Activated T-helper 17 cell treated with anti-CD3 and anti-CD28 coated beads, Interleukin-2, amount 50 U/mL, for 72 hours (primary cell): ENCODE data around the gene TMC1. TPM values are rescaled to one million over a fixed set of nuclear protein-coding genes. Genes with fewer than 3 reads are reported as not detected.
"Not testable (repeated sequence)": the region's sequence is repeated elsewhere in the genome, so short reads cannot be mapped to it uniquely, and the experiment has no call there.

Experiments used
- ATAC-seq: fragments of 150-1000 bp; cut with Tn5 transposase; replicated peaks from 2 replicates; pipeline ENCODE4 v1.10.0; 2021; ENCODE audit warnings: mild to moderate bottlenecking, moderate library complexity
- H3K27ac Mint-ChIP-seq: one replicate; pipeline ENCODE4 v1.8.0; 2022; ENCODE audit warnings: mixed read lengths
- H3K27me3 Mint-ChIP-seq: one replicate; pipeline ENCODE4 v1.8.0; 2022; ENCODE audit warnings: mixed read lengths
- H3K36me3 Mint-ChIP-seq: one replicate; pipeline ENCODE4 v1.8.0; 2022; ENCODE audit warnings: low read depth, mild to moderate bottlenecking, mixed read lengths
- H3K4me1 Mint-ChIP-seq: one replicate; pipeline ENCODE4 v1.8.0; 2022; ENCODE audit warnings: mixed read lengths
- H3K4me3 Mint-ChIP-seq: one replicate; pipeline ENCODE4 v1.8.0; 2022; ENCODE audit warnings: mild to moderate bottlenecking, mixed read lengths
- H3K9me3 Mint-ChIP-seq: one replicate; pipeline ENCODE4 v1.8.0; 2022; ENCODE audit warnings: mixed read lengths
- total RNA-seq, 2 donors: library from RNA; stranded (reverse); gene quantifications; one replicate each; pipeline ENCODE4 v1.2.3, GENCODE V29; 2022

TMC1 gene
- total RNA-seq, 2 donors from 2014 or later: 0.32 to 0.41 TPM

- Mint-ChIP-seq H3K9me3 (no peaks in the 10 kb centered on the region), H3K36me3 (no peaks in the 10 kb centered on the region), H3K4me3 (no peak overlapping the region), H3K27ac (no peak overlapping the region), H3K4me1 (no peaks in the 10 kb centered on the region), H3K27me3 (peaks cover 3% of the 10 kb centered on the region)
- peak; percentile 34 for ATAC-seq
Measured at GRCh38 chr9:72856972-72857623, 335.7 kb downstream of the TMC1 start.

GRCh38 chr9:72857624-72857996 is 336.2 kb downstream of the TMC1 start:
- Mint-ChIP-seq H3K4me1 (no peaks in the 10 kb centered on the region), H3K27me3 (peaks cover 3% of the 10 kb centered on the region), H3K27ac (no peak overlapping the region), H3K4me3 (no peak overlapping the region), H3K36me3 (no peaks in the 10 kb centered on the region), H3K9me3 (no peaks in the 10 kb centered on the region)
- ATAC-seq: no peak

- ATAC-seq: no peak
- H3K4me1 Mint-ChIP-seq: no peaks in the 10 kb centered on the region
- H3K9me3 Mint-ChIP-seq: no peaks in the 10 kb centered on the region
- H3K27me3 Mint-ChIP-seq: peaks cover 5% of the 10 kb centered on the region
- H3K36me3 Mint-ChIP-seq: no peaks in the 10 kb centered on the region
- H3K27ac Mint-ChIP-seq: no peak overlapping the region
- no peak overlapping the region for H3K4me3 Mint-ChIP-seq
Measured at GRCh38 chr9:72858089-72858912, 336.9 kb downstream of the TMC1 start.

DNA sequence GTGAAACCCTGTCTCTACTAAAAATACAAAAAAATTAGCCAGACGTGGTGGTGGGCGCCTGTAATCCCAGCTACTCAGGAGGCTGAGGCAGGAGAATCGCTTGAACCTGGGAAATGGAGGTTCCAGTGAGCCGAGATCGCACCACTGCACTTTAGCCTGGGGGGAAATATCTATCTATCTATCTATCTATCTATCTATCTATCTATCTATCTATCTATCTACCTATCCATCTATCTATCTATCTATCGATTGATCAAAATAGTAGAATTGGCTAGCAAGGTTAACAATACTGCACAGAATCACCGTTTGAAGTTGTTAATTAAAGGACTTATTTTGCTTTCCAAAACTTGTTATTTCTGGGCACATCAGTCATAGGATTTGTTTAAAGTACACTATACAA is 341.4 kb downstream of the TMC1 start:
- H3K4me3 Mint-ChIP-seq, H3K27ac Mint-ChIP-seq, H3K36me3 Mint-ChIP-seq, H3K27me3 Mint-ChIP-seq, H3K9me3 Mint-ChIP-seq, ATAC-seq, H3K4me1 Mint-ChIP-seq: not testable (repeated sequence)

GRCh38 chr9:72863456-72864094 is 342.2 kb downstream of the TMC1 start:
- H3K27me3 Mint-ChIP-seq: peaks cover 12% of the 10 kb centered on the region

DNA sequence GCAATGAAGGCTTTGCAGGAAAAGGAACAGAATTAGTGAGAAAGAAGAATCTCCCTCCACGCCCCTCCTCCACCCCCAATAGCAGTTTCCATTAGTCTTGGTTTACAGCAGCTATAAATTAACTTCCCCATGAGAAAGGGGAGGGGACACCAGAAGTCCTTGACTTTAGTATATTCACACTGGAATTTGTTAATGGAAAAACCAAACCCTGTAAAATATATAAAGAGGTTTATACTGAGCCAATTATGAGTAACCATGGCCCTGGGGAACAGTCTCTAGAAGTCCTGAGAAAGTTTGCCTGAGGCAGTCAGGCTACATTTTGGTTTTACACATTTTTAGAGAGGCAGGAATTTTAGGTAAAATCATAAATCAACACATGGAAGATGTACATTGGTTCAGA is 342.9 kb downstream of the TMC1 start:
- Mint-ChIP-seq H3K27me3 (peaks cover 13% of the 10 kb centered on the region), H3K36me3 (no peaks in the 10 kb centered on the region), H3K4me3 (no peak overlapping the region), H3K4me1 (no peaks in the 10 kb centered on the region), H3K27ac (no peak overlapping the region), H3K9me3 (no peaks in the 10 kb centered on the region)
- no peak for ATAC-seq

More at GRCh38 chr9:72863456-72864094, 342.2 kb downstream of the TMC1 start:
- Mint-ChIP-seq H3K9me3 (no peaks in the 10 kb centered on the region), H3K27ac (no peak overlapping the region), H3K36me3 (no peaks in the 10 kb centered on the region), H3K4me3 (no peak overlapping the region), H3K4me1 (no peaks in the 10 kb centered on the region)
- ATAC-seq: no peak

DNA sequence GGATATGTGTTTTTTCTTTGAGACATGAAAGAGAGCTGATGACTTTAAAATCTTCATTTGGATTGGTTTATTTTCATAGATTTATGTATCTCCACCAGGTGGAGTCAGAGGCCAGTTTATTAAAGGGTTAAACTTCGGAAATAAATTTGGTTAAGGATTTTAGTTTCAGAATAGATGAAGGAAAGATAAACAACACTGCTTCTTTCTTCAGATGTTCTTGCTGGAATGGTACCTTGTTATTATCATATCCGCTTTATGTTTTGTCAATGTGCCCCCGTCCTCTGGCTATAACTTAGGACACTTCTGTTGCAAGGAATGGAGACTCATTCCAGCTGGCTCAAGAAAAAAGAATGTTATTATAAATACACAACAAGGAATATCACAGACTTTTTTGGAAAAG is 350.3 kb downstream of the TMC1 start:
- no peaks in the 10 kb centered on the region for H3K36me3 Mint-ChIP-seq
- no peaks in the 10 kb centered on the region for H3K9me3 Mint-ChIP-seq
- no peak for ATAC-seq
- no peaks in the 10 kb centered on the region for H3K4me1 Mint-ChIP-seq
- no peak overlapping the region for H3K27ac Mint-ChIP-seq
- H3K27me3 Mint-ChIP-seq: peaks cover 15% of the 10 kb centered on the region
- H3K4me3 Mint-ChIP-seq: no peak overlapping the region

DNA sequence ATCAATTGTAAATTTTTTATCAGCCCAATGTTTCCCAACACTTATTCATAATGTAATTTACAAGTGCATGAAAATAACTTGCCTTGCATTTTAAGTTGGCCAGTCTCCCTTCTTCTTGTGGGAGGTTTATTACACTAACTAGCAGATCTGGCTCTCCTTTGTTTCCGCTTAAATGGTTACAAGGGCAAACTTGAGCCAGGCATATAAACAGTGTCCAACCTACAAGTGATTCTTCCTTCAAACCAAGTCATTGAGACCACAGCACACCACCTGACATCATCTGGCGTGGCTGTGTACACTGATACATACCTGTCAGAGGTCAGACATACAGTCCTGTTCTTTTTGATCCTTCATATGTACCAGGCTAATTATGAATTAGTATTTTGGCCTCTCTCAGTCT is 351.3 kb downstream of the TMC1 start:
- Mint-ChIP-seq H3K4me1 (no peaks in the 10 kb centered on the region), H3K27ac (no peak overlapping the region), H3K9me3 (no peaks in the 10 kb centered on the region), H3K36me3 (no peaks in the 10 kb centered on the region), H3K4me3 (no peak overlapping the region), H3K27me3 (peaks cover 15% of the 10 kb centered on the region)
- no peak for ATAC-seq

DNA sequence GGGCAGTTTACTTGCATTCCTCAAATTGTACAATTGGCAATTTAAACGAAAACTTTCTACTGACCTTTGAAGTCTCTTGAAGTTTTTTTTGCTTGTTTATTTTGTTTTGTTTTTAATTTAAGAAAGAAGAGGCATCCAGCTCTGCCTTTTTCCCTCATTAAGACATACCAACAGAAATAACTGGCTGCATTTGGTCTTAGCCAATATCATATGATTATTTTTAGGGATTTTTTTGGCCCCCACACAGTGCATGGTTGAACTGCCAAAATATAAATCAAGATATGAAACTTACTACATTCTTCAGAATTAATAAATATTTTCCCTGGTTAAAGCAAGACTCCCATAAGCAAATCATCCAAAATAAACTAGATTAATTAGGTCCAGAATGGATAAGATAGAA is 352.0 kb downstream of the TMC1 start:
- H3K4me3 Mint-ChIP-seq: no peak overlapping the region
- H3K27ac Mint-ChIP-seq: no peak overlapping the region
- H3K27me3 Mint-ChIP-seq: peaks cover 11% of the 10 kb centered on the region
- H3K9me3 Mint-ChIP-seq: no peaks in the 10 kb centered on the region
- no peaks in the 10 kb centered on the region for H3K4me1 Mint-ChIP-seq
- no peaks in the 10 kb centered on the region for H3K36me3 Mint-ChIP-seq
- ATAC-seq: no peak

DNA sequence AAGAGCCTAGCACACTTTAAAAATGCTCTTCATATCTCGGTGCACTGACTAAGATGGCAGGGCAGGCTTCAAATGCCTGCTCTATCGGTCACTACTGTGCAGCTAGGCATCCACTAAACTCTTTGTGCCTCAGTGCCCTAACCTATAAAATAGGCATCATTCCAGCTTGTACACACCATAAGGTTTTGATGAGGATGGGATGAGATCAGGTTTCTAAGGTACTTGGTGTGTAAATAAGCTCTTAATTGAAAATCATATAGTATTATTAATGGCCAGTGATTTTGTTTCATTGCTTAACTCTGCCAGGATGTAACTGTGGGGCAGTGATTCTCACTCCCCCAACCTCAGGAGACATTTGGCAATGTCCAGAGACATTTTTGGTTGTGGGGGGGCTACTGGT is 352.9 kb downstream of the TMC1 start:
- no peaks in the 10 kb centered on the region for H3K9me3 Mint-ChIP-seq
- no peaks in the 10 kb centered on the region for H3K4me1 Mint-ChIP-seq
- peaks cover 10% of the 10 kb centered on the region for H3K27me3 Mint-ChIP-seq
- H3K4me3 Mint-ChIP-seq: no peak overlapping the region
- no peak for ATAC-seq
- no peaks in the 10 kb centered on the region for H3K36me3 Mint-ChIP-seq
- no peak overlapping the region for H3K27ac Mint-ChIP-seq

GRCh38 chr9:72875221-72875620 is 353.8 kb downstream of the TMC1 start:
- Mint-ChIP-seq H3K4me3 (no peak overlapping the region), H3K4me1 (no peaks in the 10 kb centered on the region), H3K27me3 (peaks cover 8% of the 10 kb centered on the region), H3K27ac (no peak overlapping the region), H3K36me3 (no peaks in the 10 kb centered on the region), H3K9me3 (no peaks in the 10 kb centered on the region)
- ATAC-seq: no peak

DNA sequence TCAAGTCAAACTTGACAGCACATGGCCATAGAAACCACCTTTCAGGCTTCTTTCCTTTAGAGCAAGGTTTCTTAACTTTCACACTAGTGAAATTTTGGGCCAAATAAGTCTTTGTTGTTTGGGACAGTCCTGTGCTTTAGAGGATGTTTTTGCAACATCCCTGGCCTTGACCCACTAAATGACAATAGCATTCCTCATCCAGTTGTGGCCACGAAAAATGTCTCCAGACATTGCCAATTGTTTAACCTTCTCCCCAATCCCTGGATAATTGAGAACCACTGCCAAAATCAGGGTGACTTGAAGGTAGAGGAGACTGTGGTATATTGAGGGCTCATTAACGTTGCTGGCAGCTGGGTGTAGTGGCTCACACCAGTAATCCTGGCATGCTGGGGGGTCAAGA is 359.4 kb downstream of the TMC1 start:
- H3K27me3 Mint-ChIP-seq: no peaks in the 10 kb centered on the region
- H3K4me1 Mint-ChIP-seq: no peaks in the 10 kb centered on the region
- no peak for ATAC-seq
- H3K4me3 Mint-ChIP-seq: no peak overlapping the region
- no peaks in the 10 kb centered on the region for H3K36me3 Mint-ChIP-seq
- H3K27ac Mint-ChIP-seq: no peak overlapping the region
- no peaks in the 10 kb centered on the region for H3K9me3 Mint-ChIP-seq

GRCh38 chr9:72882117-72882775 is 360.8 kb downstream of the TMC1 start:
- H3K27ac Mint-ChIP-seq: no peak overlapping the region
- no peaks in the 10 kb centered on the region for H3K27me3 Mint-ChIP-seq
- no peaks in the 10 kb centered on the region for H3K9me3 Mint-ChIP-seq
- no peaks in the 10 kb centered on the region for H3K4me1 Mint-ChIP-seq
- no peaks in the 10 kb centered on the region for H3K36me3 Mint-ChIP-seq
- no peak overlapping the region for H3K4me3 Mint-ChIP-seq
- no peak for ATAC-seq

DNA sequence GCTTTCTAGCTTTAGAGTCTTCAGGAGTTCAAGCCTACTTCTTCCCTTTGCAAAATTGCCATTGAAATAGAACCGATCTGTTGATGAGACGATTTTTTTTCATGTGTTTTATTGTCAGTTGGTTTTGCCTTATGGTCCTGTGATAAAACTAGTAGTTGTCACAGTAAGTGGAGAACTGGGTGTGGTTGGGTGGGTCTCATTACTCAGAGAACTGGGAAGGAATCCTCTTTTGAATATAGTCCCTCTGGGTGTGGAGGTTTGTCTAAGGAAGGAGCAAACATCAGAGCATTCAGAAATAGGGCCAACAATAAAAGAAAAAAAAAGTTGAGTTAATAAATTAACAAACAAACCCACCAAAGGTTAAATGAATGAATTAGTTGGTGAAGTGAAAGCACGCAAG is 362.5 kb downstream of the TMC1 start:
- no peak for ATAC-seq
- Mint-ChIP-seq H3K27ac (no peak overlapping the region), H3K27me3 (no peaks in the 10 kb centered on the region), H3K4me1 (no peaks in the 10 kb centered on the region), H3K4me3 (no peak overlapping the region), H3K36me3 (no peaks in the 10 kb centered on the region), H3K9me3 (no peaks in the 10 kb centered on the region)

DNA sequence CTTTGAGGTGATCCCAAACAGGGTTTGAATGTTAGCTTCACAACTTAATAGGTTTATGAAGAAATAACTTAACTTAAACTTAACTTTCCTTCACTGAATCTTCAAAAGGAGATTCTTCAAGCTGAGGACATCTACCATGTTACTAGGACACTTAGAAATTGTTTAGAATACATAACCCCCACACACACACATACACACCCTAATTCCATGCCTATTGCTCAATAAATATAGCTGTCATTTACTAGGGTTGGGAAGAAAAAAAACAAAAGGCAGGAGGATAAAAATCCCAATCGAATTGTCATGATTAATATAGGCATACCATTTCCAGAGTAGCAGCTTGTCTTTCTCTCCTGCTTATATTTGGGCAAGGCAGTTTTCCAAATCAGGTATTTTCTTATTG is 363.1 kb downstream of the TMC1 start:
- no peaks in the 10 kb centered on the region for H3K36me3 Mint-ChIP-seq
- no peaks in the 10 kb centered on the region for H3K27me3 Mint-ChIP-seq
- H3K9me3 Mint-ChIP-seq: no peaks in the 10 kb centered on the region
- no peak overlapping the region for H3K4me3 Mint-ChIP-seq
- H3K4me1 Mint-ChIP-seq: no peaks in the 10 kb centered on the region
- no peak for ATAC-seq
- no peak overlapping the region for H3K27ac Mint-ChIP-seq
